LNCaP clone FGC (cell line): Measurements from ENCODE around the gene GBP3.
A peak's percentile ranks its signal among the peaks of the same experiment; 100 is the strongest.
"Not testable (repeated sequence)": the region's sequence is repeated elsewhere in the genome, so short reads cannot be mapped to it uniquely, and the experiment has no call there.

Experiments used
- DNase-seq: peaks from one replicate; pipeline ENCODE4 v3.0.0-alpha.2; 2011; ENCODE audit warnings: low read depth
- H3K4me3 ChIP-seq: 2 replicates; pipeline ENCODE4 v1.5.1; 2011; ENCODE audit warnings: mild to moderate bottlenecking, low read depth, low read length, control low read depth
- TF ChIP-seq, protein P1 (sequence below): IDR thresholded peaks from 2 replicates; pipeline ENCODE4 v1.5.1; 2012; ENCODE audit warnings: mild to moderate bottlenecking; ENCODE audit not compliant: control insufficient read depth, insufficient read depth; ENCODE audit errors: extremely low read depth

The GBP3 gene

DNA sequence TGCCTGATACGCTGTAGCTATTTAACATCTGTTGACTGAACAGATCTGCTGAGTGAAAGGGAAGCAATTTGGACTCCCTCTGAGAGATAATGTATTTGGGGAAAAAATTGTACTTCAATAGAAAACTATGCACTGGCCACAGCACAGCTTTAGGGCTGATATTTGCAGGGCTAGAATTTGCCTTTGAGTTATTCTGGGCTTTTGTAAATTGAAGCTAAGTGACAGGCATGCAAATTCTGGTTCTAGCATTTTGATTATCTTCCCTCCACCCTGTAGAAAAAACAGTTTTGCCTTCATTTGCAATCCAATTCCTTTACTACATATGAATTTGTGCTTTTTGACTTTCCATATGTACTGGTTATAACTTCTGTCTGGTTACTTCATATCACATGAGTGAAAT, 38.1 kb downstream of the GBP3 start:
- TF ChIP-seq, protein P1, sequence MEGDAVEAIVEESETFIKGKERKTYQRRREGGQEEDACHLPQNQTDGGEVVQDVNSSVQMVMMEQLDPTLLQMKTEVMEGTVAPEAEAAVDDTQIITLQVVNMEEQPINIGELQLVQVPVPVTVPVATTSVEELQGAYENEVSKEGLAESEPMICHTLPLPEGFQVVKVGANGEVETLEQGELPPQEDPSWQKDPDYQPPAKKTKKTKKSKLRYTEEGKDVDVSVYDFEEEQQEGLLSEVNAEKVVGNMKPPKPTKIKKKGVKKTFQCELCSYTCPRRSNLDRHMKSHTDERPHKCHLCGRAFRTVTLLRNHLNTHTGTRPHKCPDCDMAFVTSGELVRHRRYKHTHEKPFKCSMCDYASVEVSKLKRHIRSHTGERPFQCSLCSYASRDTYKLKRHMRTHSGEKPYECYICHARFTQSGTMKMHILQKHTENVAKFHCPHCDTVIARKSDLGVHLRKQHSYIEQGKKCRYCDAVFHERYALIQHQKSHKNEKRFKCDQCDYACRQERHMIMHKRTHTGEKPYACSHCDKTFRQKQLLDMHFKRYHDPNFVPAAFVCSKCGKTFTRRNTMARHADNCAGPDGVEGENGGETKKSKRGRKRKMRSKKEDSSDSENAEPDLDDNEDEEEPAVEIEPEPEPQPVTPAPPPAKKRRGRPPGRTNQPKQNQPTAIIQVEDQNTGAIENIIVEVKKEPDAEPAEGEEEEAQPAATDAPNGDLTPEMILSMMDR, result no peak
- DNase-seq, result no peak

DNA sequence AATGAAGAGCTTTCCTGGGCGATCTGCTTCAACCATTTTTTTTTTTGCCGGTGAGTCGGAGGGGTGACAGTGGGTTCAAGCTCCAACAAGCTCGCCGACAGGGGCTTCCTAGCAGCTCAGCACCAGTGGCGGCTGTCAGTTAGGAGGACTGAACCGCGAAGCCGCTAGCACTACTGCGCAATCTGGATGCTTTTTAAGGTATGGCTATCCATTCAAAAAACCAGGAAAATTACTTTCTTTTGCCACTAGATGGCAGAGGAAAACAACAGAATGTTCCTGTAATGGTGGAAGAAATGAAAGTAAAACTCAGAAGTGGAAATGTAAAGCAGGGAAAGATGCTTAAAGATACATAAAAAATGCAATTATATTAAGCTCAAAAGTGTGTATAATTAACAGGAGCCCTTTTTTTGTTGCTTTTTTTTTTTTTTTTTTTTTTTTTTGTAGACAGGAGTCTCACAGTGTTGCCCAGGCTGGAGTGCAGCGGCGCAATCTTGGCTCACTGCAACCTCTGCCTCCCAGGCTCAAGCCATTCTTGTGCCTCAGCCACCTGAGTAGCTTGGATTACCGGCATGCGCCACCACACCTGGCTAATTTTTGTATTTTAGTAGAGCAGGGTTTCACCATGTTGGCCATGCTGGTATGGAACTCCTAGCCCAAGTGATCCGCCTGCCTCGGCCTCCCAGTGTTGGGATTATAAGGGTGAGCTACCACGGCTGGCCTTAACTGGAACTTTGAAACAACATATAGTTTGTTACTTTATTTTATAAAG, 38.7 kb downstream of the GBP3 start:
- no peak overlapping the region for H3K4me3 ChIP-seq
- DNase-seq, result no peak

More for the DNA sequence above, 38.1 kb downstream of the GBP3 start:
- no peak overlapping the region for H3K4me3 ChIP-seq

DNA sequence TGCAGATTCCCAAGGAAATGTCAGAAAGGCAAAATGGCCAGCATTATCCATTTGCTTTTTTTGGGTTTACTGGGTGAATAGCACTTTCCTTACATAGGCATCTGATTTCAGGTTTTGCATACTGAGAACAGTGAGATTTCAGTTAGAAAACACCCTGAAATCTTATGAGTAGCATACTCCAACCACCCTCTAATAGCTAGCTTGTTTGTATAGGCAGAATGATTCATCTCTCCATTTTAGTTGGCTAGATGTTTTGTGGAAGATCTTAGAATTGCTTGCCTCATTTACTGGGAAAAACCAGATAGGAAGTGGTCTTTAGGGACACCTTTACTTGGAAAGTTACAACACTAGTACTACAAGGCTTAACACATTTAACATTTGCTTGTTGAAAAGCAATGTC, 40.6 kb downstream of the GBP3 start:
- DNase-seq, result no peak
- TF ChIP-seq, protein P1, result no peak
- H3K4me3 ChIP-seq, result no peak overlapping the region

More for the DNA sequence above, 38.7 kb downstream of the GBP3 start:
- TF ChIP-seq, protein P1, result peak; percentile 50

DNA sequence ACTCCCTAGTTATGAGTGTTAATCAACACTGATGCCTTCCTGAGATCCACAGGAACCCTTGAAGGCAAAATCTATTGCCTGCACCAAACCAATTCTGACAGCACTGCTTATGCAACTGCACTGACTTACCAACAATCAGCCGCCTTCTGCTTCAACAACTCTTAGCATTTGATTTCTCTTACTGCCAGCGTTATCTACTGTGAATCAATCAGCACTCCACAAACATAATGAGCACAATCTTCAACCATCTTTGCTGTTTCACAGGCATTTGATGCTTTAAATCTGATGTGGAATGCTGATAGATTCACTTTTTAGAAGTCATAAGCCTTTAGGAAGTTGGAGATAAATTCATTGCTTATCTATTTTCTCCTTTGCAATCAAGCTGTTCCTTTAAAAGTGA, 41.2 kb downstream of the GBP3 start:
- not testable (repeated sequence) for H3K4me3 ChIP-seq, DNase-seq

DNA sequence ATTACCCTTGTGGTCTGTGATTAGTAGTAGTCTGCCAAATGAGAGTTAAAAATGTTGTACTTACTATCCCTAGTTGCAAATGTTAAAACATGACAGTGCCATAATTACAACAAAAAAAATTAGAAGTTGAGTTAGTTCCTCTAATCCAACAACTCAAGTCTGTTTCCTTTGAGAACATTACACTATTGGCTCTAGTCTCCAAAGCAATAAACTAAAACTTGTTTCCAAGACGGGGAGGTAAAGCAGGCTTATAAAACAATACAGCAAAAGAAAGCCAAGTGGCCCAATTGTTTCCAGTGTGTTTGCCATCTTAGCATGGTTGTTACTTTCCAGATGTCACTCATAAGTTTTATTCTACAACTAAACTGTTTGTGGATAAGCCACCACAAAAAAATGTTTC, 41.8 kb downstream of the GBP3 start:
- TF ChIP-seq, protein P1, result no peak
- H3K4me3 ChIP-seq, result no peak overlapping the region
- peak; percentile 44 for DNase-seq

DNA sequence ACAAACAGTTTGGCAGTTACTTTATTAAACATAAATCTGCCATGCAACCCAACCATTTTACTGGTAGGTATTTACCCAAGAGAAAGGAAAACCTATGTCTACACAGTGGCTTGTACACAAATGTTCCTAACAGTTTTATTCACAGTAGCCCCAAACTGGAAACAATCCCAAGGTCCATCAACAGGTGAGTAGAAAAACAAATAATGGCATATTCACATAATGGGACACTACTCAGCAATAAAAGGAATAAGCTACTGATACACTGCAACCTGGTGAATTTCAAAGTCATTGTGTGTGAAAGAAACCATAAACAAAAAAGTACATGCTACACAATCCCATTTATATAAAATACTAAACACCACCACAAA, 42.9 kb downstream of the GBP3 start:
- TF ChIP-seq, protein P1, result no peak
- peak; percentile 67 for DNase-seq
- H3K4me3 ChIP-seq, result no peak overlapping the region

DNA sequence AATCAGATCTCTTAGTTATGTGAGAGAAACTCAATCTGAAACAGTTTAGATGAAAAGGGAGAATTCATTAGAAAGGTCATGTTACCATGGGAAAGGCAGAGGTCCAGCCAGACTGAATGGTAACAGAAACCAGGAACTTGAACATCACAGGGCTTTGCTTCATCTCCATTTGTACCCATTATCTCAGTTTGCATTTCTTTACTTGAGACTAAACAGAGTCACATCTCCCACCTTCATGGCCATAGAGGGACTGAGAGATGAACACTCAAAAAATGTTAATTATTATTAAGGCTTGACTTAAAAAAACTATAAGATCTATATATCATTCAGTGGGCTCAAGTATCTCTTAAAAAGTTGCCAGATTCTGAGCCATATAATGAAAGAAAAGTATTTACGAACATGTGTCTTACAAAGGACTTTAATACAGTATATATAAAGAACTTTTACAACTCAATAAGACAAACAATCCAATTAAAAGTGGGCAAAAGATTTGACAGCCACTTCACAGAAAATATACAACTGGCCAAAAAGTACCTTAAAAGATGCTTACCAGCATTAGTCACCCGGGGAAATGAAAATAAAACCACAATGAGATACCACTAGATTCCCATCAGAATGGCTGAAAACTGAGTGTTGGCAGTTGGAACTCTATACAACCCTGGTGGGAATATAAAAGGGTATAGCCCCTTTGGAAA, 43.5 kb downstream of the GBP3 start:
- TF ChIP-seq, protein P1, result no peak
- DNase-seq, result no peak
- no peak overlapping the region for H3K4me3 ChIP-seq
